Renal cortical epithelial cell (primary cell): ENCODE results near the gene PXYLP1. TPM values are rescaled to one million over a fixed set of nuclear protein-coding genes. Genes with fewer than 3 reads are reported as not detected.

ENCODE experiments used
- total RNA-seq: library from RNA; depleted of rRNA; stranded (reverse); fragments of >200 nt; gene quantifications from 2 replicates; pipeline ENCODE4 v1.2.3, GENCODE V29; 2014

PXYLP1 gene
- total RNA-seq, 1 donor from 2014 or later: 20.1 TPM

Other genes starting within 250 kb of the PXYLP1 start
- gene SPSB4, start 180.5 kb upstream of the PXYLP1 start, total RNA-seq: not detected in 2 replicates
- 213 and 340 TPM in 2 replicates for gene ZBTB38, start 136.7 kb downstream of the PXYLP1 start, total RNA-seq